Measurements from ENCODE around the gene SH2B2.
"Not testable (repeated sequence)": the region's sequence is repeated elsewhere in the genome, so short reads cannot be mapped to it uniquely, and the experiment has no call there.

Gene SH2B2

DNA sequence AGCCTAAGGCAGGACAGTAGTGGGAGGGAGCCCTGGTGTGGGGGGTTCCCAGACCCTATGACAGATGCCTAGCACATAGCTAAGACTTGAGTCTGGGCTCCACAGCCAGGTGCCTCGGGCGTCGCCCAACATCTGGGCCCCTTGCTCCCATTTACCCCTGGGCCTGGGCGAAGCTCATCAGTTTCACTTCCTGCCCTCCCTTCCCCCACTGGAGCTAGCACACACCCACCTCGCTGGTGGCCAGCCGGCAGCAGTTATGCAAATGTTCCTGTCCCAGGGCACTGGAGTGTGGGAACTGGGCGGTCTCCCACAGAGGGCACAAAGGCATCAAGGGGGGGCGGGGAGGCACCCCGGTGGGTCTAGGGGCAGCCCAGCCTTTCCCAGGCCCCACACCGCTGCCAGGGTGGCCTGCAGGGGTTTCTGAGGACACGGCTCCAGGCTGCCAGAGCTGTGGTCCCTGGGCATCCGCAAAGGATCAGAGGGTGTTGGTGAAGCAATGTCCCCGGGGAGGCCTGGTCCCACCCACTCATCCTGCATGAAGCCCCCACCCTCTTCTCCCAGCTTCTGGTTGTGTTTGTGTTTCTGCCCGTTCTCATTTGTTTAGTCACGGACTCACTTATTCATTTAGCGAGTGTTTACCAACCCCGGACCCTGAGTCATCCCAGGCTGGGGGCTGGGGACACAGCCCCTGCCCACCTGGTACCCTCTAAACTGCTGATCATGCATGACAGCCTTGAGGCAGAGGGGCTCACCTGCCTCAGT is 20.4 kb downstream of the SH2B2 start:
- DNase-seq: no peak

DNA sequence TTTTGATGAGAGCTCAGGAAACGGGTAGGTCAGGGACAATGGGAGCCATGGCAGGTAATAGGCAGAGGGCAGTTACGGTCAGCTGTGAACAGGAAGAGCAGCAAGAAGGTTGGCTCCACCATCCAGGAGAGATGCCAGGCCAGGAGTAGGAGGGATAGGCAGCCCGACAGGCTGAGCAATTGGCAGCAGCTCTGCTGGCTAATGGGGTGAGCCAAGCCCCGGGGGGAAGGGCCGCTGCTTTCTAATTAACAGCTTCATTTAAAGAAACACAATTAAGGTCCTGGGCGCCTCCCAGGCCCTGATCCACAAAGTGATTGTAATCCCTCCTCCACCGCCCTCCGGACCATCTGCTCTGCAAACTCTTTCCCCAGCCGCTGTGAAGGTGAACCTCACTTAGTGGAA is 23.7 kb downstream of the SH2B2 start:
- no peak for DNase-seq

DNA sequence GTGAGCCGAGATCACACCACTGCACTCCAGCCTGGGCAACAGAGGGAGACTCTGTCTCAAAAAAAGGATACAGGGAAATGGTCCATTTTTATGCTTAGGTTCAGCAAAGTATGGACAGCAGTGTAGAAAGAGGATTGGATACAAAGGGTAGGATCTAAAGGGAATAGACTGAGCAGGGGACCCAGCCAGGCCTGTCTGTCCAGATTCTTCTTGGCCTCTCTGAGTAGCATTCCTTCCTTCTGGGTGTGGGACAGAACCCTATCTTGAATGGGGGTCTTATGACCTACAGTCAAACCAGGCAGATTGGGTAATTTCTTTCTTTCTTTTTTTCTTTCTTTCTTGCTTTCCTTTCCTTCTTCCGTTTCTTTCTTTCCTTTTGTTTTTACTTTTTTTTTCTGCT is 25.6 kb downstream of the SH2B2 start:
- DNase-seq: no peak

DNA sequence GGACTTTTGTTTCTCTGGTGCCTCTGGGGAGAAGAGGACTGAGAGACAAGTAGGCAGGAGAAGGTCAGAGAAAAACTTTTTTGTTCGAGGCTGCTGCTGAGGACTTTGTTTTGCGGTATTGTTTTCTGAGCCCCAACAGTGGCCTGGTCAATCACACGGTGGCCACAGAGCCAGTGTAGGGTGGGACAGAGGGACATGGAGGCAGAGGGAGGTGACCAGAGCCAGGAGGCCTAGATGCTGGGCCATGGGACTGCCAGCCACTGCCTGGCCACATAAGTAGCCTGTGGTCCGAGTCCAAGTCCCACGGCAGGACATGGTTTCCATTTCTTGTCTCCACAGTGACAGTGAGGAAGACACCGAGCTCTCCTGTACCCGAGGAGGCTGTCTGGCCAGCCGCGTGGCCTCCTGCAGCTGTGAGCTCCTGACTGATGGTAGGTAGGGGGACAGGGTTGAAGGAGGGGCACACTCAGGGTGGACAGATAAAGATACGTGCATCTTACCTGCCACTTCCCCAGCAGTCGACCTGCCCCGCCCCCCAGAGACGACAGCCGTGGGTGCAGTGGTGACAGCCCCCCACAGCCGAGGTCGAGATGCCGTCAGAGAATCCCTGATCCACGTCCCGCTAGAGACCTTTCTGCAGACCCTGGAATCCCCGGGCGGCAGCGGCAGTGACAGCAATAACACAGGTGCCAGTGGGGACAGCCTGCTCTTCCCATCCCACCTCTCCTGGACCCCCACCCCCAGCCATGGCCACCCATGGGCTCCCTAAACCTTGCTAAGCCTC is 27.5 kb downstream of the SH2B2 start:
- DNase-seq: no peak

DNA sequence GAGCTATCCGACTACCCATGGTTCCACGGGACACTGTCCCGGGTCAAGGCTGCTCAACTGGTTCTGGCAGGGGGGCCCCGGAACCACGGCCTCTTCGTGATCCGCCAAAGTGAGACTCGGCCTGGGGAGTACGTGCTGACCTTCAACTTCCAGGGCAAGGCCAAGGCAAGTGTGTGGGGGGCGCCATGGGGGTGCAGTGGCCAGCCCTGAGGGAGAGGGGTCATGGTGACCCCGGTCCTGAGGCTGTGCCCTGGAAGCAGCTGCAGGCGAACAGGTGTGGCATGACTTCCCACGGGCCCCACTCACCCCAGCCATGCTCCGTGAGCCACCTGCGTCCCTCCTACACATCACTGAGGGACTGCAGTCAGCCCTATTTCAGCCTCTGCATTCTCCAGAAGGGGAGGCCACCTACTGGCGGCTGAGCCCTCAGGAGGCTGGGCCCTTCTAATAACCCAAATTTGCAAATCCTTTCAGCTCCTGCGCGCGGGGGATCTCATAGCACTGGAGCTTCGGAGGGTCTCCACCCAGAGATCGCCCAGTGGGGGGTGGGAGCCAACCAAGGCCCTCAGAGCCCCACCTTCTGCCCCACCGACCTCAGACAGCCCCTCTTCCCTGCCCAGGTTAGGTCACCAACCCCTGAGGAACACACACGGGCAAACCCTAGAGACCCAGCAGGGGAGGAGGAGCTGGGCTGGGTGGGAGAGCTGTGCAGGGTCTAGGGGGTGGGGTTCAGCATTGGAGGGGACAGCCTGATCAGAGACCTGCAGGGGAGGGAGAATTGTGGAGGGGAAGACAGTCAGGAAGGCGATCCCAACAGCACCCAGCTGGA is 30.8 kb downstream of the SH2B2 start:
- no peak for DNase-seq

DNA sequence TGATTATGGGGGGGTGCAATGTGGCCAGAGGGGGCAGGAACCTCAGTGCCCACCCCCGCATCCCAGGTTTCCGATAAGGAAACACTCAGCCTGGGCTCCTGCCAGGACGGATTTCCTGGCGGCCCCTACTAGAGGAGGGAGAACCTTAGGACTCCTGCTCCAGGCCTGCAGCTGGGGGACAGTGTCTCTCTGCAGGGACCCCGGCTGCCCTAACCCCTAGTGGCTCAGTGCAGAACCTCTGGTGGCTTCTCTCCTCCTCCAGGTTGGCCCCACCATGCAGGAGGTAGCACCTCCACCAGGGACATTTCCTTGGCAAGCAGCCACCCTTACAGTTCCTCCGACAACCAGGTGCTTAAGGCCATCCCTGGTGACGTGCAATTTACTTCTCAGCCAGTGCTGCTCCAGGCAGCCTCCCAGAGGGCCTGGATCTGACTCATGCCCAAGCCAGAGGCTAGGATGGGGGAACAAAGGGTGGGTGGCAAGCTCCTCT is 31.9 kb downstream of the SH2B2 start:
- DNase-seq: no peak

DNA sequence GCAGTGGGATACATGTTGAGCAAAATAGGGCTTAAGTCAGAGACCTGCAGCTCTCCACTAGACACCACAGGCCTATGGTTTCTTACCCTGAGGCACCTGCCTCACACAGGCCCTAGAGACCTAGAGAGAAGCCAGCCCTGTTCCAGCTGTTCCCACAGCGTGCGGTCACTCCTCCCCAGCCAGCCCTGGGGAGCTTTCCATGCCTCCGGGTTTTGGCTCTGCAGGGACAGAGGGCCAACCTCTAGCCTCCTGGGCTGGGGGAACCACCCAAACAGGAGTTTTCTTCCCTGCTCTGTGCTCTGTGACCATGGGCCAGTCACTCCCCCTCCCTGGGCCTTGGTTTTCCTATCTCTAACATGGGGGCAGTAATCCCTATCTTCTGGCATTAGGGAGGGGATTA is 33.0 kb downstream of the SH2B2 start:
- no peak for DNase-seq

DNA sequence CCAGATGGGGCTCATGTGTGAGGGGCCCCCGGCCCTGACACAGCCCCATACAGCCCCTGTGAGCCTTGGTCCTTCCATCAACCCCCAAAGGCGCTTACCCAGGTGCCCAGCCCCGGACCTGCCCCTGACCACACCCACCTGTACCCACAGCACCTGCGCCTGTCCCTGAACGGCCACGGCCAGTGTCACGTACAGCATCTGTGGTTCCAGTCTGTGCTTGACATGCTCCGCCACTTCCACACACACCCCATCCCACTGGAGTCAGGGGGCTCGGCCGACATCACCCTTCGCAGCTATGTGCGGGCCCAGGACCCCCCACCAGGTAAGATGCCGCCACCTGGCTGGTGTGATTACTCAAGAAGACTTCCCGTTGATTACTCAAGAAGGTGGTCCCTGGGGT is 33.5 kb downstream of the SH2B2 start:
- no peak for DNase-seq

DNA sequence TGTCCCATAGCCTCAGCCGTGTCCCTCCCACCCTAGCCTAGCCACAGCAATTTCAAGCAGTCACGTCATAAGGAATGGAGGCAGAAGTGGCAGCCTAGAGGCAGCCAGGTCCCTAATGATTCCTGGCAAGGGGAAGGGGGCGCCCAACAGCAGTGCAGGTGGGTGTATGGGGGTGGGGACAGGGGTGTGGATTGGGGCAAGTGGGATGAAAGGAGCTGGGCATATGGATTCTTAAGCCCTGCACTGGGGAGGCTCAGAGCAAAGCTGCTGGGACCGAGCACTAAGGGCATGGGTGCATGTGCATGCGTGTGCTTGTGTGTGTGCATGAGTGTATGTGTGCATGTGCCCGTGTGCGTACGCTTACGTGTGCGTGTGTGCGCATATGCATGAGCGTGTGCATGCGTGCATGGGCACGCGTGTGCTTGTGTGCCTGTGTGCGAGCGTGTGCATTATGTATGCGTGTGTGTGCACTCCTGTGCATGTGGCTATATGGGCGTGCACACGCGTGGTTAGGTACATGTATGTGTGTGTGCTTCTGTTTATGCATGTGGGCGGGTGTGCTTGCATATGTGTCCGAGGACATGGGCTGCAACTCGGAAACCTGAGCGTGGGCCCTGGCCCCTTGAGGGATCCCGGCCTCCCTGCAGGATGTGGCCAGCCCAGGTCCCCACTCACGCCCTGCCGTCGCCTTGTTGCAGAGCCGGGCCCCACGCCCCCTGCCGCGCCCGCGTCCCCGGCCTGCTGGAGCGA is 34.1 kb downstream of the SH2B2 start:
- no peak for DNase-seq

DNA sequence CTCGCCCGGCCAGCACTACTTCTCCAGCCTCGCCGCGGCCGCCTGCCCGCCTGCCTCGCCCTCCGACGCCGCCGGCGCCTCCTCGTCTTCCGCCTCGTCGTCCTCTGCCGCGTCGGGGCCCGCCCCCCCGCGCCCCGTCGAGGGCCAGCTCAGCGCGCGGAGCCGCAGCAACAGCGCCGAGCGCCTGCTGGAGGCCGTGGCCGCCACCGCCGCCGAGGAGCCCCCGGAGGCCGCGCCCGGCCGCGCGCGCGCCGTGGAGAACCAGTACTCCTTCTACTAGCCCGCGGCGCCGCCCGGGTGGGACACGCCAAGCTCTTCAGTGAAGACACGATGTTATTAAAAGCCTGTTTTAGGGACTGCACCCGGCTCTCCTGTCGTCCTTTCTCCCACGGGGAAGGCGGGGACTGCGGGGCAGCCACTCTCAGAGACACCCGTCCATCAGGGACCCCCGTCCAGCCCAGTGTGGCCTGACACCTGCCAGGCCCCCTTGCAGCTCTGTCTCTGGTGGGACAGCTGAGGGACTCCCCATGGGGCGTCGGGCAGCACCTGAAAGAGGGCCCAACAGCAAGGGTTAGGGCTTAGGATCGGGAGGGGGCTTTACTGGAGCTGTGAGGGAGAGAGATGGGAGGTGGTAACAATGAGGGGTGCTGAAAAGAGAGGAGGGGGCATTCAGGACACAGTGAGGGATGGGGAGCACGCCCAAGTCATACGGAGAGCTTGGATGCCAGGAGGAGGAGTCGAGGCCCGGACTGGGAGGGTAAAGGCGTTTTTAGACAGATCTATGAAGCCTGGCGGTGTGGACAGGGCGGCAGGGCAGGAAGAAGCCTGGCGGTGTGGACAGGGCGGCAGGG is 34.9 kb downstream of the SH2B2 start:
- DNase-seq: no peak

DNA sequence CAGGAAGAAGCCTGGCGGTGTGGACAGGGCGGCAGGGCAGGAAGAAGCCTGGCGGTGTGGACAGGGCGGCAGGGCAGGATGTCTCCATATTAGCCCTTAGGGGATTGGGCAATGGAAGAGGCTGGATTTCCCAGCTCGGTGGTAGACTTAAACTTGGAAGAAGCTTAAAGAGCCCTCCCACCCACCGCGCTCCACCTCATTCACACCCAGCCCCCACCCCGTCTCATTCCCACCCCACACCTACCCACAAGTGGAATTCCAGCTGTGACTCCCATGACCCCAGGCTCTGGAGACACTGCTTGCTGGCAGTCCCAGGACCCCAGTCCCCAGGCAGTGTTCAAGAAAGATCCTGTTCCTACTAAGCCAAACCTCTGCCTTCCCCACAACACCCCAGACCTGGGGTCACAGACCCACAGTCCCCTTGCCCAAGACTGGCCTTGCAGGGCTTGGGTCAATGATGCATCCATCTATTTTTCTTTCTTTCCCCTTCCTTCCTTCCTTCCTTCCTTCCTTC is 35.6 kb downstream of the SH2B2 start:
- no peak for DNase-seq

DNA sequence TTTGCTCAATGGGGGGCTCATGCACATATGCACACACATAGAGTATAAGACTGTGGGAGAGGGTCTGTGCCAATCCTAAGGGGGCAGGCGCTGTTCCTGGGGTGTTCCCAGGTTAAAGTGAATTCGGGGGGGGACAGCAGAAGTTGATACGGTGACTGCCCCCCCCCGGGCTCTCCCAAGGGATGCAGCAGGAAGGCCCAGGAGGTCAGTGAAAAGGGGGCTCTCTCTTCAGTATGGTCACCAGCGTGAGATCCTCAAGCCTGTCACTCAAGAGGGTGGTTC is 37.2 kb downstream of the SH2B2 start:
- no peak for DNase-seq

DNA sequence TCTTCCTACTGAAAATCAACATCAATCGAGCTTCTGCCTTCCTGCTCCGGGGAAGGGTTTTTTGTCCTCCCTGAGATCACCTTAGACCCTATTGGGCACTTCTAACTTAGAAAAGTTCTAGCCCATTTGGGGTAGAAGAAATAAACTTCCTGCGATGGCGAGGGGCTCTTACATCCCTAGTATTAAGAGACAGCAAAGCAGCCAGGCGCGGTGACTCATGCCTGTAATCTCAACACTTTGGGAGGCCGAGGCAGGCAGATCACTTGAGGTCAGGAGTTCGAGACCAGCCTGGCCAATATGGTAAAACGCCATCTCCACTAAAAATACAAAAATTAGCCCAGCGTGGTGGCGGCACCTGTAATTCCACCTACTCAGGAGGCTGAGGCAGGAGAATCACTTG is 38.4 kb downstream of the SH2B2 start:
- not testable (repeated sequence) for DNase-seq

DNA sequence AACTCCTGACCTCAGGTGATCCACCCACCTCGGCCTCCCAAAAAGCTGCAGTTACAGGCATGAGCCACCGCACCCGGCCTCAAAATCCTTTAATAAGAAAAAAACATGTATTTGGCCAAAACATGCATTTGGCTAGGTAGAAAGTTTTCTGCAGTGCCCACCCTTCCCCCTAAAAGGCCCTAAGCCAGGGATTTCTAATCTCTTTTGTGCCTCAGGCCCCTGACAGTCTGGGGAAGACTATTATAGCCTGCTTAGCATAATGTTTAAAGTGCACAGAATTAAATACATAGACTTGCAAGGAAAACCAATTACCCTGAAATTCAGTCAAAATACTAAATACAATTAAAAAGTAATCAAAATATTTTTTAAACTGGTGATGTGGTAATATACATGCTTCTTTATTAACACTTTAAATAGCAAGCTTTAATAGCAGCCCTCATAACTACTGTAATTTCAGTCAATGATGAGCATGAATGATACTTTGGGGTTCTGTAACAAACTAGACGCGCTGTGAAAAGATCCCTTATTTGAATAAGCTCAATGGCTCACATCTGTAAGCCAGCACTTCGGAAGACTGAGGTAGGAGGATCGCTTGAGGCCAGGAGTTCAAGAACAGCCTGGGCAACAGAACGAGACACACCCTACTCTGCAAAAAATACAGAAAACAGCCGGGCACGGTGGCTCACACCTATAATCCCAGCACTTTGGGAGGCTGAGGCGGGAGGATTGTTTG is 39.7 kb downstream of the SH2B2 start:
- no peak for DNase-seq

DNA sequence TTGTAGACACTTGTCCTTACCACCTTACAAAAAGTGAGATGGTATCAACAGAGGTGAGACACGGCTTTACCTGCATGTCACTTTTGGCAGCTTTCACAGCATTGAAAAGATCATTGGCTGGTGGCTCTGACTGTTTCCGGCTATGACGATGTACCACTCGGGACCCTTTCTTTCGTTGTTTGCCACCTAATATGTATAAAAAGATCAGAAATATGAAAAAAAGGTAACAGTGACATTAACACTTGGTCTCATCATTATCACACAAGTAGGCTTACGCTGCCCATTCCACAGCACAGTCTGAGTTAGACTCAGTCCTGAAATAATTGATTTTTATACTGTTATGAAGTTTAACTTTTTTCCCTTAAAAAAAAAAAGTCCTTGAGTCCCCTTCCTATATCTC is 40.5 kb downstream of the SH2B2 start:
- not testable (repeated sequence) for DNase-seq

DNA sequence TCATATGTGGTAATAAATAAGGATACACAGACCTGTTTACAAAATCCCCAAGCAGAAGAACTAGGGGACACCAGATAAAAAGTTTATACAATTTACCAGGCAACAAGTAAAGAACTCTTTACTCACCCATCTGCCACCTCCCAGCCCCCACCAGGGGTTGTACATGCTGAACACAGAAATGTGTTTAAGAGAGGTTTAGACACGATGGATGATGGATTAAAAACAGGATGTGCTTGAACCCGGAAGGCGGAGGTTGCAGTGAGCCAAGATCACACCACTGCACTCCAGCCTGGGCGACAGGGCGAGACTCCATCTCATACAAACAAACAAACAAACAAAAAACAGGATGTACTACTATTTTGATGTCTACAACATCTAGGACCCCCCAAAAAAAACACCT is 42.2 kb downstream of the SH2B2 start:
- DNase-seq: not testable (repeated sequence)

DNA sequence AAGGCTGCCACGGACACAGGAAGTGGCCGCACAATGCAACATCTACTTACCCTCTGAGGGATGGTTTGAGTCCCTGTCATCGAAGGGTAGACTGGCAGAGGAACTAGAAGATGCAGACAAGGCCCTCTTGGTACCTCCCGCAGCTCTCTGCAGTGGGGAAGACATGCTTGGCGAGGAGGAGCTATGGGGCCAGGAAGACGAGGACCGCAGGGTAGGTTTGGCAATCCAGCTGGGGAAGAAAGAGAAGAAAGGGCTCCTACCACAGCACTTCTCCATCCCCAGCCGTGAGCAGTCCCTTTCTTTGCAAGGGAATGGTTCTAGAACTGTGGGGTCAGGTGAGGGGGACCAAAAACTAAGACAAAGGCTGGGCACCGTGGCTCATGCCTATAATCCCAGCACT is 42.7 kb downstream of the SH2B2 start:
- not testable (repeated sequence) for DNase-seq

DNA sequence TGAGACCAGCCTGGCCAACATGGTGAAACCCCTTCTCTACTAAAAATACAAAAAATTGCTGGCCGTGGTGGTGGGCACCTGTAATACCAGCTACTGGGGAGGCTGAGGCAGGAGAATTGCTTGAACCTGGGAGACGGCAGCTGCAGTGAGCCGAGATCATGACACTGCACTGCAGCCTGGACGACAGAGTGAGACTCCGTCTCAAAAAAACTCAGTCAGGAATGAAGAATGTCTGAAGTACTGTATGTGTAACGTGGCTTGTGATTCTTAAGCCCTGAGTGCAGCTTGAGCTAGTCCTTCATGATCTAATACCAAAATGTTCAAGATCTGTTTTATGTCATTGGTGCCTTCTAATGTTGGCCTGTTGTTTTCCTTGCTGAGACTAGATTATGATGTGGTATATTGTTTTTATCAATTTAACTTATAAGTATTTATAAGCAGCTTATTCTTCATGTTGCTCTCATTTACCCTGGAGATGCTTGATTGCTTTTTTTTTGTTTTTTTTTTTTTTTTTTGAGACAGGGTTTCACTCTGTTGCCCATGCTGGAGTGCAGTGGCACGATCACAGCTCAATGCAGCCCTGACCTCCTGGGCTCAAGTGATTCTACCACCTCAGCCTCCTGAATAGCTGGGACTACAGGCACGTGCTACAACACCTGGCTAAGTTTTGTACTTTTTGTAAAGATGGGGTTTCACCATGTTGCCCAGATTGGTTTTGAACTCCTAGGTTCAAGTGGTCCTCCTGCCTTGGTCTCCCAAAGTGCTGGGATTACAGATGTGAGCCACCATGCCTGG is 44.2 kb downstream of the SH2B2 start:
- not testable (repeated sequence) for DNase-seq

DNA sequence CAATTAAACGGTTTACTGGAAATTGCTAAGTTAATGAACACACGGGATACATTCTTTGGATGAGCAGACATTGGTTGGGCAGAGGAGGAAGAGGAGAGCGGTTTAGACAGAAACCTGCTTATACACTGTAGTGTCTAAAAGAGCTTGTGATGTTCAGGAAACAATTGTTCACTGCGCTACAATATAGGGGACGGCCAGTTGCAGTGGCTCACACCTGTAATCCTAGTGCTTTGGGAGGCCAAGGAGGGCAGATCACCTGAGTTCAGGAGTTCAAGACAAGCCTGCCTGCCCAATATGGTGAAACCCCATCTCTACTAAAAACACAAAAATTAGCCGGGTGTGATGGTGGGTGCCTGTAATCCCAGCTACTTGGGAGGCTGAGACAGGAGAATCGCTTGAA is 48.9 kb downstream of the SH2B2 start:
- not testable (repeated sequence) for DNase-seq

DNA sequence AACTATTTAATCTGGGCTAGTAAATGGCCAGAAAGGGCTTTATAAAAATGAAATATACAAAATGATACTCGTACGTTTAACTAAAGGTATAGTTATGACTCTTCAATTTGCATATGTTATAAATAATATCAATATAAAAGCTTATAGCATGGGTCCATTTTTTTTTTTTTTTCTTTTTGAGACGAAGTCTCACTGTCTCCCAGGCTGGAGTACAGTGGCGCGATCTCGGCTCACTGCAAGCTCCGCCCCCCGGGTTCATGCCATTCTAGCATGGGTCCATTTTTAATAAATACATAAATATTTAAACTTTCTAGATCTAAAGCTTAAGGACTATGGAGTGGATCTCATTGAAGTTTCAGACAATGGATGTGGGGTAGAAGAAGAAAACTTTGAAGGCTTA is 50.3 kb downstream of the SH2B2 start:
- not testable (repeated sequence) for DNase-seq
